ENCODE measurements around the gene NAB1.

NAB1 gene

DNA sequence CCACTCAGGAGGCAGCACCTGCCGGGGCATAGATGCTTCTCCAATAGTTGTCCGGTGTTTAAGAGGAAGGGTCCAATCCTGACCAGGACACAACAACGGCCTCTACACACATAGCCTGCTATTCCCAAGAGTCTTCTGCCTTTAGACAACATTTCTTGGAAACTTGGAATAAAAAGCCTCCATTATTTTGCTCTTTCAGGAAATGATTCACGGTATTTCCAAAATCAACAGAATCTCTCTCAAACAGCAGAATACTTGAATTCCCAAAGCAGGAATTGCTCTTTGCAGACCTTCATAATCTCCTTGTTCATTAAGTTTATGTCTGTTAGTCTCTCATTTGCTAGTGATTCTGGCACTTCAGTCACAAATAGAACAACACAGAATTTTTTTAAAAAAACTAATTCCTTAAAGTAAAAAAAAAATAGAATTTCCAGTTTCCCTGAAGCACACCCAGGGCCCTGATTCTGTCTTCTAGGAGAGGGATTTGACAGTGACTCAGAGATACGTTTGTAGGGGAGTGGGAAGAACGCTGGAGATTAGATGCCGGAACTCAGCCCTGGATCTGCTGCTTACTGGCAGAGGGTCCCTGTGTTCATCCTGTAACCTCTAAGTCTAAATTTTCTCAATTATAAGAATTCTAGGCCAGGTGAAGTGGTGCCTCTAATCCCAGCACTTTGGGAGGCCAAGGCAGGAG is 74.7 kb downstream of the NAB1 start:
- FAIRE-seq: no peak
- DNase-seq (ENCODE audit: insufficient read length, low spot score): no peak
- TF ChIP-seq, protein P1, sequence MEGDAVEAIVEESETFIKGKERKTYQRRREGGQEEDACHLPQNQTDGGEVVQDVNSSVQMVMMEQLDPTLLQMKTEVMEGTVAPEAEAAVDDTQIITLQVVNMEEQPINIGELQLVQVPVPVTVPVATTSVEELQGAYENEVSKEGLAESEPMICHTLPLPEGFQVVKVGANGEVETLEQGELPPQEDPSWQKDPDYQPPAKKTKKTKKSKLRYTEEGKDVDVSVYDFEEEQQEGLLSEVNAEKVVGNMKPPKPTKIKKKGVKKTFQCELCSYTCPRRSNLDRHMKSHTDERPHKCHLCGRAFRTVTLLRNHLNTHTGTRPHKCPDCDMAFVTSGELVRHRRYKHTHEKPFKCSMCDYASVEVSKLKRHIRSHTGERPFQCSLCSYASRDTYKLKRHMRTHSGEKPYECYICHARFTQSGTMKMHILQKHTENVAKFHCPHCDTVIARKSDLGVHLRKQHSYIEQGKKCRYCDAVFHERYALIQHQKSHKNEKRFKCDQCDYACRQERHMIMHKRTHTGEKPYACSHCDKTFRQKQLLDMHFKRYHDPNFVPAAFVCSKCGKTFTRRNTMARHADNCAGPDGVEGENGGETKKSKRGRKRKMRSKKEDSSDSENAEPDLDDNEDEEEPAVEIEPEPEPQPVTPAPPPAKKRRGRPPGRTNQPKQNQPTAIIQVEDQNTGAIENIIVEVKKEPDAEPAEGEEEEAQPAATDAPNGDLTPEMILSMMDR (IDR thresholded peaks at IDR 0.05; ENCODE audit: insufficient read depth, missing control alignments): no peak

DNA sequence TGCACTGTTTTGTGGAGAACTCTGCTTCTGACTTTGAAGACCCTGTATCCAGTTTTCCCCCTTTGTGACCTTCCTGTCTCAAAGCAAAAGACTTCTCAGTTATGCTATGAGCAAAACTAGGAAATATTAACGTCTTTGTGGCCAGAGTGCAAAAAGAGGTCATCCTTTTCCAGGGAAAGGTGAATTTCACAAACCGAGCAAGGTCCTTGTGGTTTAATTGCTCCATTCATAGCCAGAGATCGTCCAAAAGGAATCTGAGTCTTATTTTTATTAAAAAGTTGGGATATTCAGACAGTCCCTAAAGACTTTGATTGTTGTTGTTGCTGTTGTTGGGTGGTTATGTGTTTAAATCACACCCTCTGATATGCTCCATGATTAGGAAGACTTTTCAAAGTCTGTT is 77.4 kb downstream of the NAB1 start:
- DNase-seq (ENCODE audit: insufficient read length, low spot score) (no peak), FAIRE-seq (no peak)
- TF ChIP-seq, protein P1 (IDR thresholded peaks at IDR 0.05; ENCODE audit: insufficient read depth, missing control alignments): no peak

DNA sequence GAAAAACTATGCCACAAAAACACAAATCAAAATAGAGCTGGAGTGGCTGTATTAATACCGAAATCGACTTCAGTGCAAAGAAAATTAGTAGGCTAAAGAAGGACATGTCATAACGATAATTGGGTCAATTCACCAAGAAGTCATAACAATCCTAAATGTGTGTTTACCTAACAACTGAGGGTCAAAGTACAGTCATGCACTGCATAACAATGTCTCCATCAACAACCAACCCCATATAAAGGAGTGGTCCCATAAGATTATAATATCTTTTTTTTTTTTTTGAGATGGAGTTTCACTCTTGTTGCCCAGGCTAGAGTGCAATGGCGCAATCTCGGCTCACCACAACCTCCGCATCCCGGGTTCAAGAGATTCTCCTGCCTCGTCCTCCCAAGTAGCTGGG is 87.5 kb downstream of the NAB1 start:
- TF ChIP-seq, protein P1 (IDR thresholded peaks at IDR 0.05; ENCODE audit: insufficient read depth, missing control alignments): no peak
- FAIRE-seq: no peak
- no peak for DNase-seq (ENCODE audit: insufficient read length, low spot score)

DNA sequence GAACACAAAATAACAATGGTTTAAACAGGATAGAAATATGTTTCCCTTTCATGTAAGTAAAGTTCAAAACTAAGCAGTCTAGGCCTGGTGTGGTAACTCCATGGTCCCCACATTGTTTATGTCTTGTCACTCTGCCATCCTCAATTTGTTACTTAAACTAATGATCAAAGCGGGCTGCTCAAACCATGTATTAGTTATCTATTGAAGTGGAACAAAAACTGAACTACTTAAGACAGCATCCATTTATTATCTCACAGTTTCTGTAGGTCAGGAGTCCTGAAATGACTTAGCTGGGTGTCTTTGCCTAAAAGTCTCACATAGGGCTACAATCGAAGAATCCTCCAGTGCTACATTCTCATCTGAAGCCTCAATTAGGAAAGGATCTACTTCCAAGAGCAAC is 91.6 kb downstream of the NAB1 start:
- TF ChIP-seq, protein P1 (IDR thresholded peaks at IDR 0.05; ENCODE audit: insufficient read depth, missing control alignments): no peak
- no peak for DNase-seq (ENCODE audit: insufficient read length, low spot score)
- FAIRE-seq: no peak

Data from D721Med (cell line).